Kidney glomerular epithelial cell (primary cell): ENCODE data around the gene TRPM2.

Experiments
- DNase-seq: peaks from one replicate; lab custom pipeline; 2025; lab: John Stamatoyannopoulos, UW

TRPM2 gene

GRCh38 chr21:44485254-44485793 lies 131.9 kb downstream of the TRPM2 start:
- no peak for DNase-seq

DNA sequence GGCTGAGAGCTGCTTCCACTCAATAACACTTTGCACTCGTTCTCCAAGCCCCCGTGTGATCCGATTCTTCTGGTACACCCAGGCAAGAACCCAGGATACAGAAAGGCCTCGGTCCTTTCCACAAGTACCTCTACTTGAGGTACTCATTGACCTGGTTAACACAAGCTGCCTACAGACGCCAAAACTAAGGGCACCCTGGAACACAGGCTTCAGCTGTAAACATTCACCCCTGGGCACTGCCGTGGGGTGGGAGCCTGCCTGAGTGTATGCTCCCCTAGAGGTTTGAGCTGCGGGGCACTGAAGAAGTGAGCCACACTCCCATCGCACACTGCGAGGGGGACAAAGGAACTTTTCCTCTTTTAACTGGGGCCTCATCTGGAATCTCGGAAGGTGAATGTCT lies 132.4 kb downstream of the TRPM2 start:
- DNase-seq, result no peak

DNA sequence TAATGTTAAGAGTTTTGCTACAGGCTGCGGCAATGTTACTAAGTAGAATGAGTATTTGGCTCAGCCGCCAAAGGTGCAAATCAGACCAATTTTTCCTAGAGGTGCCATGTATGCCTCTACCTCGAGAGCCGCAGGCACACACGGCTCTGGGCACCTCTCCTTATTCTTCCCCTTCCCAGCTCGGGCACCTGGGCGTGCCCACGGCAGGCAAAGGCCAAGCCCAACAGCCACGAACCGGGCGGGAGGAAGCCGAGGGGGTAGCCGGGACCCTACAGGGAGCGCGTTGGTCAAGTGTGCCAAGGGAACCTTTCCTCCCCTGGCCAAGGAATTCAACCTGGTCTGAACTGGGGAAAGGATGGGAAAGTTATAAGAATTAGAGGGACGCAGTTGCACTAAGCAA lies 132.9 kb downstream of the TRPM2 start:
- no peak for DNase-seq

DNA sequence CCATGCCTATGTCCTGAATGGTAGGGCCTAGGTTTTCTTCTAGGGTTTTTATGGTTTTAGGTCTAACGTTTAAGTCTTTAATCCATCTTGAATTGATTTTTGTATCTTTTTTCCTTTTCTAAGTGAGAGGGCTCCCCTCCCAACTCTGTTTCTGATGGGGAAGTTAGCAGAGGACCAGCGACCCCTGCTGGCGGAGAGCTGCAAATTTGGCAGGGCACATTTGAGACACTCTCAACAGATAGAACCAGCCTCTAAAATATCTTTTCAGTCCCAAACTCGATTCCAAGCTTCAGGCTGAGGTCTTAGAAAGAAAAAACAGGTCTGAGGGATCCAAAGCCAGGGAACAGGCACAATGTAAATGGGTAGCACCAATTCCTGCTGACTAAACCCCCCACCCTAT lies 134.4 kb downstream of the TRPM2 start:
- DNase-seq, result no peak

DNA sequence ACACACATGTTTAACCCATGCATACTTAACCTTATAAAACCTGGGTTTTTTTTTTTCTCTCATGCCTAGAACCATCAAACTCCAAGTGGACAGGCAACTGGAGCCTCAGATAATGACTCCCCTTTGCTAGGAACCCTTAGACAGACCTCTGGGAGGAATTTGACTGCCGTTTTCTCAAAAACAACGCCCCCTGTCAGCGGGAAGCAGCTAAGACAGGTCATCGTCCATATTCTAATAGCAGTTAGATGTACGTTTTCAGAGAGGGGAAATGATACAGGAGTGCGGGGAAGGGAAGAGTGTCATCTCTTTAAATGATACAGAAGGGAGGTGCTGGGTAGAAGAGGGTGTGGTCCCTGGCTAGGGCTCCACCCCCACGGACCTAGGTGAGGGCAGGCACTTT lies 136.5 kb downstream of the TRPM2 start:
- DNase-seq, result no peak

- no peak for DNase-seq
Measured at GRCh38 chr21:44490405-44490804, 137.0 kb downstream of the TRPM2 start.

DNA sequence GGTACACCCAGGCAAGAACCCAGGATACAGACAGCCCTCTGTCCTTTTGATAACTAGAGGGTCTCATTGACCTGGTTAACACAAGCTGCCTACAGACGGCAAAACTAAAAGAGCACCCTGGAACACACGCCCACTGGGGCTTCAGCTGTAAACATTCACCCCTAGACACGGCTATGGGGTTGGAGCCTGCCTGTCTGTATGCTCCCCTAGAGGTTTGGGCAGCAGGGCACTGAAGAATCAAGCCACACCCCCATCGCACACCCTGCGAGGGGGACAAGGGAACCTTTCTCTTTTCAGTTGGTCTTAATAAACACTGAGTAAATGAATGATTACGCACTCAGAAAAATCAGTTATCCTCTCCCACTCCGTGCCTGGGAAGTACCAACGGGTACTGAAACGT lies 137.4 kb downstream of the TRPM2 start:
- no peak for DNase-seq
